ENCODE measurements around the gene CFLAR. TPM values are rescaled to one million over a fixed set of nuclear protein-coding genes. Genes with fewer than 3 reads are reported as not detected.

Gene CFLAR
- total and polyA plus RNA-seq, 7 experiments from 2014 or later = 63.9 to 253 (median 183) TPM

- no peak overlapping the region for H3K4me3 ChIP-seq (ENCODE audit: low read length)
- DNase-seq (no peak), ATAC-seq (no peak)
- H3K27ac Mint-ChIP-seq = peak overlapping the region in 8 of 9 donors; percentile 59 to 90 (median 85)
- no peaks in the 10 kb centered on the region for H3K9me3 ChIP-seq (ENCODE audit: control insufficient read depth in 2 of 3, low read length in 3 of 3)
- peak overlapping the region in 7 of 10 donors; percentile 28 to 70 (median 56) for H3K4me3 Mint-ChIP-seq
- peaks cover 0 to 22% of the 10 kb centered on the region in 2 donors for H3K4me1 ChIP-seq (ENCODE audit: control insufficient read depth in 2 of 2, insufficient read depth in 2 of 2, low read length in 2 of 2)
- peaks cover 0 to 54% (median 14%) of the 10 kb centered on the region in 3 experiments for H3K36me3 ChIP-seq (ENCODE audit: control insufficient read depth in 2 of 3, insufficient read depth in 3 of 3, low read length in 3 of 3)
- H3K36me3 Mint-ChIP-seq = peaks cover 21 to 48% (median 34%) of the 10 kb centered on the region in 5 donors
- H3K9me3 Mint-ChIP-seq = no peaks in the 10 kb centered on the region
- ChIA-PET CTCF (interaction anchor here (1.3 to 3.5 kb wide), 2 partner anchors 22 to 28 kb away, joined by 4 to 15 read pairs; partner anchors contain the start of gene CASP10), POLR2A (interaction anchor here (0.6 to 1.6 kb wide), 7 partner anchors 10 to 28 kb away, joined by 3 to 4 read pairs (median 3); partner anchors contain the start of gene CASP10)
- peaks cover 18 to 69% (median 58%) of the 10 kb centered on the region in 7 donors for H3K4me1 Mint-ChIP-seq
- no peaks in the 10 kb centered on the region for H3K27me3 ChIP-seq (ENCODE audit: control insufficient read depth in 2 of 2, insufficient read depth in 2 of 2, low read length in 2 of 2)
- peak overlapping the region; percentile 38 for H3K27ac ChIP-seq (ENCODE audit: low read depth, low read length)
- intact Hi-C loops (cut with micrococcal nuclease) = loop anchor here in 1 of 2 donors (1.0 kb wide), 2 partner anchors 7 to 14 kb away; no protein-coding TSS in a partner anchor
- H3K27me3 Mint-ChIP-seq = no peaks in the 10 kb centered on the region
Observed at GRCh38 chr2:201204655-201205514, 88.9 kb downstream of the CFLAR start.

GRCh38 chr2:201205515-201205849 lies 89.5 kb downstream of the CFLAR start:
- H3K4me3 Mint-ChIP-seq = peak overlapping the region in 7 of 10 donors; percentile 2 to 70 (median 22)
- H3K4me1 ChIP-seq (ENCODE audit: control insufficient read depth in 2 of 2, insufficient read depth in 2 of 2, low read length in 2 of 2) = peaks cover 0 to 28% of the 10 kb centered on the region in 2 donors
- H3K4me1 Mint-ChIP-seq = peaks cover 16 to 70% (median 52%) of the 10 kb centered on the region in 7 donors
- H3K27ac ChIP-seq (ENCODE audit: low read depth, low read length) = no peak overlapping the region
- H3K9me3 ChIP-seq (ENCODE audit: control insufficient read depth in 2 of 3, low read length in 3 of 3) = no peaks in the 10 kb centered on the region
- intact Hi-C loops (cut with micrococcal nuclease) = no loop called here
- ChIA-PET POLR2A (interaction anchor here (1.1 to 1.6 kb wide), 3 partner anchors 11 to 13 kb away, joined by 3 to 4 read pairs (median 3); no protein-coding TSS in a partner anchor), CTCF (interaction anchor here (3.5 kb wide), 1 partner anchor 27 kb away, joined by 15 read pairs; no protein-coding TSS in a partner anchor)
- peaks cover 0 to 54% (median 19%) of the 10 kb centered on the region in 3 experiments for H3K36me3 ChIP-seq (ENCODE audit: control insufficient read depth in 2 of 3, insufficient read depth in 3 of 3, low read length in 3 of 3)
- peaks cover 15 to 48% (median 35%) of the 10 kb centered on the region in 5 donors for H3K36me3 Mint-ChIP-seq
- H3K27me3 ChIP-seq (ENCODE audit: control insufficient read depth in 2 of 2, insufficient read depth in 2 of 2, low read length in 2 of 2) = no peaks in the 10 kb centered on the region
- no peaks in the 10 kb centered on the region for H3K9me3 Mint-ChIP-seq
- peak overlapping the region in 8 of 9 donors; percentile 47 to 90 (median 79) for H3K27ac Mint-ChIP-seq
- DNase-seq (no peak), ATAC-seq (no peak)
- no peak overlapping the region for H3K4me3 ChIP-seq (ENCODE audit: low read length)
- no peaks in the 10 kb centered on the region for H3K27me3 Mint-ChIP-seq

DNA sequence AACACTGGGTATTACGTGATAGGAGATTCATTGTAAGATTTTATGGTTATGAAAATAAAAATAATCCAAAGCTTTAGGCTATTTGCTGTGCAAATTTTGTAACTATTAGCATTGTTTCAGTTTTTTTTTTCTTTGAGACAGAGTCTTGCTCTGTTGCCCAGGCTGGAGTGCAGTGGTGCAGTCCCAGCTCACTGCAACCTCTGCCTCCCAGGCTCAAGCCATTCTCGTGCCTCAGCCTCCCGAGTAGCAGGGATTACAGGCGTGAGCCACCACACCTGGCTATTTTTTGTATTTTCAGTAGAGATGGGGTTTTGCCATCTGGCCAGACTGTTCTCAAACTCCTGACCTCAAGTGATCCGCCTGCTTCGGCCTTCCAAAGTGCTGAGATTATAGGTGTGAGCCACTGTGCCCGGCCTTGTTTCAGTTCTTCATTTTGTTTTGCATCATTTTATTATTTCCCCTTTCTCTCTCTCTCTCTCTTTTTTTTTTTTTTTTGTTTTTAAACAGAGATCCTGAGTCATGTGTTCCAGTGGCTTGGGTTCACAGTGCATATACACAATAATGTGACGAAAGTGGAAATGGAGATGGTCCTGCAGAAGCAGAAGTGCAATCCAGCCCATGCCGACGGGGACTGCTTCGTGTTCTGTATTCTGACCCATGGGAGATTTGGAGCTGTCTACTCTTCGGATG lies 92.7 kb downstream of the CFLAR start:
- H3K9me3 Mint-ChIP-seq = no peaks in the 10 kb centered on the region
- Histone ChIP-seq H3K4me1 (ENCODE audit: control insufficient read depth in 2 of 2, insufficient read depth in 2 of 2, low read length in 2 of 2) (peaks cover 0 to 29% of the 10 kb centered on the region in 2 donors), H3K4me3 (ENCODE audit: low read length) (no peak overlapping the region), H3K27me3 (ENCODE audit: control insufficient read depth in 2 of 2, insufficient read depth in 2 of 2, low read length in 2 of 2) (no peaks in the 10 kb centered on the region), H3K9me3 (ENCODE audit: control insufficient read depth in 2 of 3, low read length in 3 of 3) (no peaks in the 10 kb centered on the region), H3K36me3 (ENCODE audit: control insufficient read depth in 2 of 3, insufficient read depth in 3 of 3, low read length in 3 of 3) (peaks cover 0 to 35% (median 10%) of the 10 kb centered on the region in 3 experiments), H3K27ac (ENCODE audit: low read depth, low read length) (no peak overlapping the region)
- peaks cover 18 to 62% (median 33%) of the 10 kb centered on the region in 7 donors for H3K4me1 Mint-ChIP-seq
- ChIA-PET POLR2A (interaction anchor here (0.9 kb wide), 1 partner anchor 14 kb away, joined by 3 read pairs; no protein-coding TSS in a partner anchor), CTCF (interaction anchor here (0.8 to 1.4 kb wide), 3 partner anchors 18 to 31 kb away, joined by 3 to 5 read pairs (median 4); partner anchors contain the start of gene CASP10)
- DNase-seq = no peak
- ATAC-seq = peak; percentile 75
- H3K27me3 Mint-ChIP-seq = no peaks in the 10 kb centered on the region
- H3K27ac Mint-ChIP-seq = peak overlapping the region in 7 of 9 donors; percentile 20 to 63 (median 31)
- no peak overlapping the region for H3K4me3 Mint-ChIP-seq
- intact Hi-C loops (cut with micrococcal nuclease) = no loop called here
- H3K36me3 Mint-ChIP-seq = peaks cover 15 to 39% (median 33%) of the 10 kb centered on the region in 5 donors

DNA sequence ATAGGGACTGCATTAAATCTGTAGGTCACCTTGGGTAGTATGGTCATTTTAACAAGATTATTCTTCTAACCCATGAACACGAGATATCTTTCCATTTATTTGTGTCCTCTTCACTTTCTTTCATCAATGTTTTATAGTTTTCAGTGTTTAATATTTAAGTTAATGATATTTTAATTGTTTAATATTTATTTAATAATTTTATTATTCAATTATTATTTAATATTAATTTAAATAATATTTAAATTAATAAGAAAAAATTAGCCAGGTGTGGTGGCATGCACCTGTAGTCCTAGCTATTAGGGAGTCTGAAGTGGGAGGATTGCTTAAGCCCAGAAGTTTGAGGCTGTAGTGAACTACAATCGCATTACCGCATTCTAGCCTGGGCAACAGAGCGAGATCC lies 100.0 kb downstream of the CFLAR start:
- Histone ChIP-seq H3K27me3 (ENCODE audit: control insufficient read depth in 2 of 2, insufficient read depth in 2 of 2, low read length in 2 of 2) (no peaks in the 10 kb centered on the region), H3K4me3 (ENCODE audit: low read length) (no peak overlapping the region), H3K4me1 (ENCODE audit: control insufficient read depth in 2 of 2, insufficient read depth in 2 of 2, low read length in 2 of 2) (peaks cover 0 to 31% of the 10 kb centered on the region in 2 donors), H3K27ac (ENCODE audit: low read depth, low read length) (no peak overlapping the region), H3K36me3 (ENCODE audit: control insufficient read depth in 2 of 3, insufficient read depth in 3 of 3, low read length in 3 of 3) (peaks cover 0 to 35% (median 9%) of the 10 kb centered on the region in 3 experiments), H3K9me3 (ENCODE audit: control insufficient read depth in 2 of 3, low read length in 3 of 3) (no peaks in the 10 kb centered on the region)
- peak overlapping the region in 5 of 9 donors; percentile 10 to 83 (median 40) for H3K27ac Mint-ChIP-seq
- CTCF ChIA-PET = interaction anchor here (1.0 kb wide), 1 partner anchor 98 kb away, joined by 5 read pairs; no protein-coding TSS in a partner anchor
- DNase-seq (no peak), ATAC-seq (no peak)
- intact Hi-C loops (cut with micrococcal nuclease) = no loop called here
- H3K4me3 Mint-ChIP-seq = peak overlapping the region in 2 of 10 donors; percentile 0 to 15
- H3K36me3 Mint-ChIP-seq = peaks cover 7 to 41% (median 31%) of the 10 kb centered on the region in 5 donors
- H3K4me1 Mint-ChIP-seq = peaks cover 20 to 45% (median 37%) of the 10 kb centered on the region in 7 donors
- H3K27me3 Mint-ChIP-seq = no peaks in the 10 kb centered on the region
- POLR2A ChIA-PET = interaction anchor here (0.5 to 1.1 kb wide), 2 partner anchors 30 to 366 kb away, joined by 3 read pairs; no protein-coding TSS in a partner anchor
- no peaks in the 10 kb centered on the region for H3K9me3 Mint-ChIP-seq

DNA sequence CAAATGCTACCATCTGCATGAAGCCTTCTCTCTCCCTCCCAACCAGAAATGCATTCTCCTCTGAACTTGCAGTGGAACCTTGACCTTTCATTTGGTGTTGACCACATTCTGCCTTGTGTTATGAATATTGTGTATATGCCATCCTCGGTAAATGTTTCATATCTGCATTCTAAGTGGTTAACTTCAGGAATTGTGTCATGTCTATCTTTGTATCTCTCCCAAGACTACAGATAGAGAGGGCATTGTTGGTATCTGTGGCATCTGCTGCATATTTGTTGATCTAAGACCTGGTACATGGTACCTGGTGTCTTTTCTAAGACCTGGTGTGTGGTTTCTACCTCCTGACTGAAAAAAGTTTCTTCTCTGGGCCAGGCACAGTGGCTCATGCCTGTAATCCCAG lies 101.0 kb downstream of the CFLAR start:
- no peak overlapping the region for H3K4me3 ChIP-seq (ENCODE audit: low read length)
- intact Hi-C loops (cut with micrococcal nuclease) = no loop called here
- H3K27ac Mint-ChIP-seq = peak overlapping the region in 8 of 9 donors; percentile 0 to 83 (median 20)
- no peaks in the 10 kb centered on the region for H3K9me3 ChIP-seq (ENCODE audit: control insufficient read depth in 2 of 3, low read length in 3 of 3)
- H3K4me1 ChIP-seq (ENCODE audit: control insufficient read depth in 2 of 2, insufficient read depth in 2 of 2, low read length in 2 of 2) = peaks cover 0 to 32% of the 10 kb centered on the region in 2 donors
- H3K4me3 Mint-ChIP-seq = no peak overlapping the region
- no peaks in the 10 kb centered on the region for H3K9me3 Mint-ChIP-seq
- ATAC-seq = no peak
- ChIA-PET CTCF (no interaction called here), POLR2A (interaction anchor here (0.7 kb wide), 1 partner anchor 13 kb away, joined by 4 read pairs; no protein-coding TSS in a partner anchor)
- peaks cover 22 to 52% (median 46%) of the 10 kb centered on the region in 7 donors for H3K4me1 Mint-ChIP-seq
- peaks cover 0 to 35% (median 9%) of the 10 kb centered on the region in 3 experiments for H3K36me3 ChIP-seq (ENCODE audit: control insufficient read depth in 2 of 3, insufficient read depth in 3 of 3, low read length in 3 of 3)
- H3K36me3 Mint-ChIP-seq = peaks cover 4 to 40% (median 29%) of the 10 kb centered on the region in 5 donors
- no peak for DNase-seq
- H3K27ac ChIP-seq (ENCODE audit: low read depth, low read length) = no peak overlapping the region
- no peaks in the 10 kb centered on the region for H3K27me3 ChIP-seq (ENCODE audit: control insufficient read depth in 2 of 2, insufficient read depth in 2 of 2, low read length in 2 of 2)
- H3K27me3 Mint-ChIP-seq = no peaks in the 10 kb centered on the region

DNA sequence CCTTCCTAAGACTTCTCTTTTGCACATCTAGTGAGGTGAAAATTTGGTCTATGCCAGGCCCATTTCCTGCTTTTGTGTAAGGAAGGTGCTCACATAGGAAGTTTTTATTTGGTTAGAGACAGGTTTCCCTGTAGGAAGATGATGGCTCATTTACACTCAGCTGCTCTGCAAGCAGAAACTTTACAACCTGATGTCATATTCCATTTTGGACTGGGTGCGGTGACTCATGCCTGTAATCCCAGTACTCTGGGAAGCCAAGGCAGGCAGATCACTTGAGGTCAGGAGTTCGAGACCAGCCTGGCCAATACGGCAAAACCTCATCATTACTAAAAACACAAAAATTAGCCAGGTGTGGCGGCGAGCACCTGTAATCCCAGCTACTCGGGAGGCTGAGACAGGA lies 102.8 kb downstream of the CFLAR start:
- ATAC-seq (no peak), DNase-seq (no peak)
- H3K9me3 ChIP-seq (ENCODE audit: control insufficient read depth in 2 of 3, low read length in 3 of 3) = no peaks in the 10 kb centered on the region
- ChIA-PET POLR2A (interaction anchor here (0.9 to 1.2 kb wide), 4 partner anchors 12 to 191 kb away, joined by 3 read pairs; no protein-coding TSS in a partner anchor), CTCF (interaction anchor here (0.6 to 1.4 kb wide), 3 partner anchors 23 to 421 kb away, joined by 3 to 6 read pairs (median 6); partner anchors contain the start of gene CASP10)
- Mint-ChIP-seq H3K4me3 (peak overlapping the region in 3 of 10 donors; percentile 30 to 77 (median 49)), H3K27ac (peak overlapping the region; percentile 1 to 97 (median 90)), H3K9me3 (no peaks in the 10 kb centered on the region), H3K27me3 (no peaks in the 10 kb centered on the region), H3K4me1 (peaks cover 28 to 69% (median 63%) of the 10 kb centered on the region in 7 donors), H3K36me3 (peaks cover 4 to 40% (median 34%) of the 10 kb centered on the region in 5 donors)
- intact Hi-C loops (cut with micrococcal nuclease) = no loop called here
- H3K27ac ChIP-seq (ENCODE audit: low read depth, low read length) = peak overlapping the region; percentile 62
- H3K4me3 ChIP-seq (ENCODE audit: low read length) = no peak overlapping the region
- H3K27me3 ChIP-seq (ENCODE audit: control insufficient read depth in 2 of 2, insufficient read depth in 2 of 2, low read length in 2 of 2) = no peaks in the 10 kb centered on the region
- peaks cover 0 to 43% of the 10 kb centered on the region in 2 donors for H3K4me1 ChIP-seq (ENCODE audit: control insufficient read depth in 2 of 2, insufficient read depth in 2 of 2, low read length in 2 of 2)
- H3K36me3 ChIP-seq (ENCODE audit: control insufficient read depth in 2 of 3, insufficient read depth in 3 of 3, low read length in 3 of 3) = peaks cover 0 to 35% (median 9%) of the 10 kb centered on the region in 3 experiments
